NCI-H2196 treated with DMSO at 0.1 percent for 48 hours (cell line): ENCODE results near the gene CHRNA10.
A peak's percentile ranks its signal among the peaks of the same experiment; 100 is the strongest.
"Not testable (repeated sequence)": the region's sequence is repeated elsewhere in the genome, so short reads cannot be mapped to it uniquely, and the experiment has no call there.

Experiments
- DNase-seq: peaks from one replicate; lab custom pipeline; 2025; ENCODE audit not compliant: unreplicated experiment; lab: John Stamatoyannopoulos, UW

The CHRNA10 gene

DNA sequence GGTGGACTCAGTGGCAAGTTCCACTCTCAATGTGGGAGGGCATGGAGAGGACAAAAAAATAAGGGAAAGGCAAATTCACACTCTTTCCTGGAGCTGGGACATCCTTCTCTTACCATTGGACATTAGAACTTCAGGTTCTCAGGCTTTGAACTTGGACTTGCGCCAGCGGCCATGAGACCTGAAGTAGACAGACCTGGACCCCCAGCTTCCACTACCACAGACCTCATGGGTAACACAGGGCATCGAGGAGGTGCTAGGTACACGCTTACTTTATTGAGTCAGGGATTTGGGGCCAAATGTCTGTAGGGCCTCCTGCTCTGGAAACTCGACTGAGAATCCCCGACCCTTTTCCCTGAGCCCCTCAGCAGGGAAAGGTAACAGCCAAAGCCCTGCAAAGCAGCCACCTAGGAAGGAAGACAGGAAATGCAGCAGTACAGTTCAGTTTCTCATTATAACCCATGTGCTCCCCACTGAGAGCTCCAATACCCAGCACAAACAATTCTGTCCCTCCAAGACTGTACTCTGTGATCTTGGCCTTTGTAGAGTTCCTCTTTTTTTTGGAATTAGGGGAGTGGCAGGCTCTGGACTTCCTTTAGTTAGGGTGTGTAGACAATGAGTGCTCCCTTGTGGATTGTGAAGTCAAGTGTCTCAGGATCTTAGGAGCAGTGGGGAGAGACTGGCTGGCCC is 5.7 kb downstream of the CHRNA10 start:
- no peak for DNase-seq

DNA sequence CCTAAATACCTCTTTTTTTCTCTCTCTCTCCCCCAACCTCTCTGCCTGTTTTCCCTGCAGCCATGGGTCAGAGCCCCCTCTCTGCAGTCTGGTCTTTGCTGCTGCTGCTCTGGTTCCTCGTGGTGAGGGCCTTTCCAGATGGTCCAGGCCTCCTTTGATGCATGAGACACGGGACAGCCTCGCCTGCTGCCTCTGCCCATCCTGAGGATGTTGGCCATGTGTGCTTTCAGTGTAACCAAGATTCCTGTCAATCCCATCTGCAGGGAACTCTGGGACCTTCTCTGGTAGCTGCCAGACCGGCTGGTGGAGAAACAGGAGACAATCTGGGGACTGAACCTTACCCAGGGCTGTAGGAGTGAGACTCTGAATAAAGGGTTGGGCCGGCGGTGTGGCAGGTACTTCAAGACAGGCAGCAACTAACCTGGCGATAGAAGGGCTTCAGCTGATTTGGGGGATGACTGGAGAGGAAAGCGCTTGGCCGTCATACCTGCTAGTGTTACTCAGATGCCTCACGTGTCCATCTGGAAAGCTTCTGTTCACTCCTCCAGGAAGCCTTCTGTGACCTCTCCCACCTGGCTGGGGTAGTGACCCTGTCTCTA is 7.1 kb downstream of the CHRNA10 start:
- no peak for DNase-seq

DNA sequence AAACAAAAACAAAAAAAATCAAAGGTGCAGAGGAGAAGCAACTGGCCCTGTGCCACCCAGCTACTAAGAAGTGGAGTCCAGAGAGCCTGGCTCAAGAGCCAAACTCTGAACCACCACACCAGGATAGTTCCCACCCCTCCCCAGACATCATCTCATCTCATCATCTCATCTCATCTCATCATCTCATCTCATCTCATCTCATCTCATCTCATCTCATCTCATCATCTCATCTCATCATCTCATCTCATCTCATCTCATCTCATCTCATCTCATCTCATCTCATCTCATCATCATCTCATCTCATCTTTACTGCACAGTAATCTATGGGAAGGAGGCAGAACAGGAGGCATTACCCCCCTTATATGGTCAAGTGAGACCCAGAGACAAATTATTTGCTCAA is 8.3 kb downstream of the CHRNA10 start:
- DNase-seq, result no peak

DNA sequence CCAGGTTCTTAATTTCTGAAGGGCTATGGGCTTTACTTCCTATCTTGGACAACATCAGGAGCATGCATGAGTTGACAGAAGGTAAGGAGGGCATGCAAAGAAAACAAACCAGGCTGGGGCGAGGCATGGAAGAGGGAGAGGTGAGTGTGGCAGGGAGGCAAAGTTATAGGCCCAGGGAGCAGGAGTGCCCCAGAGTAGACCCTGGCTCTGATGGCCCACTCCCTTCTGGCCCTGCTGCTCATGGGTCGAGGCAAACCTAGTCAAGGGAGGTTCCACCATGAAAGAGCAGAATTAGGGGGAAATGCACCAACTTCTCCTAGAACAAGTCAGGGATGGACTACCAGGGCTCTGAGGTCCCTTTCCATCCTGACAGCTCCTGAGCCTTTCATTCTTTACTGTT is 10.2 kb downstream of the CHRNA10 start:
- no peak for DNase-seq

DNA sequence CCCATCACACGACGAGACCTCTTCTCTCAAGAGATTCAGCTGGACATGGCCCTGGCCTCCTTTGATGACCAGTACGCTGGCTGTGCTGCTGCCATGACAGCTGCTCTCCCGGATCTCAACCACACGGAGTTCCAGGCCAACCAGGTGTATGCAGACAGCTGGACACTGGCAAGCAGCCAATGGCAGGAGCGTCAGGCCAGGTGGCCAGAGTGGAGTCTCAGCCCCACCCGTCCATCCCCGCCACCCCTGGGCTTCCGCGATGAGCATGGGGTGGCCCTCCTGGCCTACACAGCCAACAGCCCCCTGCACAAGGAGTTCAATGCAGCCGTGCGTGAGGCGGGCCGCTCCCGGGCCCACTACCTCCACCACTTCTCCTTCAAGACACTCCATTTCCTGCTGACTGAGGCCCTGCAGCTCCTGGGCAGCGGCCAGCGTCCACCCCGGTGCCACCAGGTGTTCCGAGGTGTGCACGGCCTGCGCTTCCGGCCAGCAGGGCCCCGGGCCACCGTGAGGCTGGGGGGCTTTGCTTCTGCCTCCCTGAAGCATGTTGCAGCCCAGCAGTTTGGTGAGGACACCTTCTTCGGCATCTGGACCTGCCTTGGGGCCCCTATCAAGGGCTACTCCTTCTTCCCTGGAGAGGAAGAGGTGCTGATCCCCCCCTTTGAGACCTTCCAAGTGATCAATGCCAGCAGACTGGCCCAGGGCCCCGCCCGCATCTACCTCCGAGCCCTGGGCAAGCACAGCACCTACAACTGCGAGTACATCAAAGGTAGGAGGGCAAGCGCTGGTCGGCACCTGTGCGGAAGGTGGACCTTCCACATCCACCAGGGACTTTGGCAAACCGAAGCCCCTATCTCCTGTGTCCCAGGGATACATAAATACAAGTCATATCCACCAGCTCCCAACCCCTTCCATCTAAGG is 11.3 kb downstream of the CHRNA10 start:
- peak; percentile 35 for DNase-seq

DNA sequence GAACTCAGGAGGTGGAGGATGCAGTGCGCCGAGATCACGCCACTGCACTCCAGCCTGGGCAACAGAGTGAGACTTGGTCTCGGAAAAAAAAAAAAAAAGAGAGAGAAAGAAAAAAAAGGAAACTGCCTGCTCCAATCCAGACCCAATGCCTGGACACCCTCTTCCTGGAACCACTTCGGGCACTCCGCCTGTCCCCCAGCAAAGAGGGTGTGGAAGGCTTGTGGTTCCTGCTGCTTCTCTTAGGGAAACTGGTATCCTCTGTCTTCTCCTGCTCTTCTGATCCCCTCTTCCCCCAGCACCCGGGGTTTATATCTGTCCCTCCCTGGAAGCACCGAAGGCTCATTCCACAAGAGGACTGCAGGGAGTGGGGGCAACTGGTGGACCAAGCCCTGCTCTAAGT is 12.9 kb downstream of the CHRNA10 start:
- DNase-seq, result no peak

DNA sequence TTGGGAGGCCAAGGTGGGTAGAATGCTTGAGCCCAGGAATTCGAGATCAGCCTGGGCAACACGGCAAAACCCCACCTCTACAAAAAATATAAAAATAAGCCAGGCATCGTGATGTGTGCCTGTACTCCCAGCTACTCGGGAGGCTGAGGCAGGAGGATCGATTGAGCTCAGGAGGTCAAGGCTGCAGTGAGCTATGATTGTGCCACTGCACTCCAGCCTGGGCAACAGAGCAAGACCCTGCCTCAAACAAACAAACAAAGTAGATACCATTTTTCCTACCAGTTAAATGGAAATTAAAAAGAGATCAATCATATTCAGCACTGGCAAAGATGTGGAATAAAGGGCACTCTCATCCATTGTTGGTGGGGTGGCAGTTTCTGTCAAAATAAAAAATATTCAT is 13.9 kb downstream of the CHRNA10 start:
- not testable (repeated sequence) for DNase-seq

DNA sequence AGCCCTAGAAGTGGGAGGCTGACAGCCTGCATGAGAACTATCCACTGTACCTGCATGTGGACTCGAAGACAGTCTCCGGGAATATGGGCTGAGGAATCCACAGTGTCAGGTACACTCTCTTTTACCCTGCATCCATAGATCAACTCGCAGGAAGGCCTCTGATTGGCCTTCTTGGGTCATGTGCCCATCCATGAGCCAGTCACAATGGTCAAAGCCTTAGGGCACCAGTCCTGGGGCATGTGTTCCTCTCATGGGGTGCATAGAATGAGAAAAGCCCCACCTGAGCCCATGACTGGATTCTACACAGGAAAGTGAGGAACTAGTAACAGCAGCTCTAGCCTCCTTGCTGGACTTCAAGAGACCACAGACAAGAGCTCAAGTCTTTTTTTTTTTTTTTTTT is 15.6 kb downstream of the CHRNA10 start:
- DNase-seq, result no peak

DNA sequence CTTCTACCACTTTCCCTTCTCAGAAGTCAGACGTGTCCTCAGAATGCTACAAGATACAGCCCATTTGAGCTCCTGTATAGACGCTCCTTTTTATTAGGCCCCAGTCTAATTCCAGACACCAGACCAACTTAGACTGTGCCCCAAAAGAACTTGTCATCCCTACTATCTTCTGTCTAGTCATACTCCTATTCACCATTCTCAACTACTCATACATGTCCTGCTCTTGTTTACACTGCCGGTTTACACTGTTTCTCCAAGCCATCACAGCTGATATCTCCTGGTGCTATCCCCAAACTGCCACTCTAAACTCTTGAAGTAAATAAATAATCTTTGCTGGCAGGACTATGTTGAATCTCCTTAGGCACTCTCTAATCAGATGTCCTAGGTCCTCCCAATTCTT is 18.7 kb downstream of the CHRNA10 start:
- not testable (repeated sequence) for DNase-seq

DNA sequence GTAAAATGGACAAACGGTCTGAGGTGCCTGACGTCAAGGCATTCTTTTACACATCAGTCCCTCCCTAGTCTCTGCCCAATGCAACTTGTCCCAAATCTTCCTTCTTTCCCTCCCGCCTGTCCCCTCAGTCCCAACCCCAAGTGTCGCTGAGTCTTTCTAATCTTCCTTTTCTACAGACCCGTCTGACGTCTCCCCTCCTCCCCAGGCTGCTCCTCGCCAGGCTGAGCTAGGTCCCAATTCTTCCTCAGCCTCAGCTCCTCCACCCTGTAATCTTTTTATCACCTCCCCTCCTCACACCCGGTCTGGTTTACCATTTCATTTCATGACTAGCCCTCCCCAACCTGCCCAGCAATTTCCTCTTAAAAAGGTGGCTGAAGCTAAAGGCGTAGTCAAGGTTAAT is 21.8 kb downstream of the CHRNA10 start:
- not testable (repeated sequence) for DNase-seq

DNA sequence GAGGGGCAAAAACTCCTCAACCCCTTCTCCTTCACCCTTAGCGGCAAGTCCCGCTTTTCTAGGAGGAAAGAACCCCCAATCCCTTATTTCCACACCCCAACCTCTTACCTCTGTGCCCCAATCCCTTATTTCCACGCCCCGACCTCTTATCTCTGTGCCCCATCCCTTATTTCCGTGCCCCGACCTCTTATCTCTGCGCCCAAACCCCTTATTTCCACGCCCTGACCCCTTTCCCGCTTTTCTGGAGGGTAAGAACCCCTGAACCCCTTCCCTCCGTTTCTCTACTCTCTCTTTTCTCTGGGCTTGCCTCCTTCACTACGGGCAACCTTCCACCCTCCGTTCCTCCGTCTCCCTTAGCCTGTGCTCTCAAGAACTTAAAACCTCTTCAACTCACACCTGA is 22.3 kb downstream of the CHRNA10 start:
- DNase-seq, result not testable (repeated sequence)

DNA sequence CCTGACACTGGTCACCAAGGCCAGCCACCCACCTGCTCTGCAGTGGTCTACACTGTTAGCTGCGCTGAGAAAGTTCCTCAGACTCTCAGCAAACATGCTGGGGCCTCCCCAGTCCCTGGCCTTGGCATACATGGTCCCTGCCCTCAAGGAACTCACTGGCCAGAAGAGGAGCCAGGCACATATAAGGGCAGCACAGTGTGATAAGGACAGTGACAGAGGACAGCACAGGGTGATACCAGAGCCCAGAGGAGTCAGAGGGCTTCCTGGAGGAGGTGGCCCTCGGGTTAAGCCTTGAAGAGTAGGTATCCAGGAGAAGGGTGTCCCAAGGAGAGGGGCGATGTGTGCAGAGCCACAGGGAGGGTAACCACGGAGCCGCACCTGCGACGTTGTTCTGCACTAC is 25.6 kb downstream of the CHRNA10 start:
- DNase-seq, result no peak

DNA sequence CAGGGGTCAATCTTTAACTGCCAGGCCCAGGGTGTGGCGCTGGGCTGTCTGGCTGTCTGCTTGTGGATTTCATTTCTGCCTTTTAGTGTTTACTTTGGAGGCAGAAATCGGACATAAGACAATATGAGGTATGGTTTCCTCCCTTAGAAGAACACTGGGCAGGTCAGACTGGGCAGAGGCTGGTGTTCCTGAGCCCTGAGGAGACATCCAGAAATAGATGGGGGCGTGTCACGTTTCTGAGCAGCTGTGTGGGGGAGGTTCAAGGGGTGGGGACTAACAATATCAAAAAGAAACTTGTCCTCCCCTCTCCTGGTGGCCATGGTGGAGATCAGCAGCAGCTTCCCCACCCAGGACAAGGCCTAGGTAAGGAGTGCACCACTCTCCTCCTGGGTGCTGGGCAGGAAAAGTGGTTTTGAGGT is 26.4 kb downstream of the CHRNA10 start, which contains the start of gene ART1:
Gene ART1 (plus strand): TSS at position 312 of the 419 bp plus-strand sequence. CDS start 14,086 bp downstream, outside the sequence.
- DNase-seq, result no peak

DNA sequence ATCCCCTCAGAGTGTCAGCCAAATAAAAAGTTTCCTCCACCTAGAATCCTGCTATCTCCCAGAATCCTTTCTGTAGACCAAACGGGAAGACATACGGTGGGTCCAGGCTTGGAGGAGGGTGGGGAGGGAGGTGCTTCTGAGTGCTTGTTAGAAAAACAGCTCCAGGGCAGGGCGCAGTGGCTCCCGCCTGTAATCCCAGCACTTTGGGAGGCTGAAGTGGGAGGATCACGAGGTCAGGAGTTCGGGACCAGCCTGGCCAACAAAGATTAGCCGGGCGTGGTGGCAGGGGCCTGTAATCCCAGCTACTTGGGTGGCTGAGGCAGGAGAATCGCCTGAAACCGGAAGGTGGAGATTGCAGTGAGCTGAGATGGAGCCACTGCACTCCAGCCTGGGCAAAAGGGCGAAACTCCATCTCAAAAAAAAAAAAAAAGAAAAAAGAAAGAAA is 28.1 kb downstream of the CHRNA10 start:
- not testable (repeated sequence) for DNase-seq

DNA sequence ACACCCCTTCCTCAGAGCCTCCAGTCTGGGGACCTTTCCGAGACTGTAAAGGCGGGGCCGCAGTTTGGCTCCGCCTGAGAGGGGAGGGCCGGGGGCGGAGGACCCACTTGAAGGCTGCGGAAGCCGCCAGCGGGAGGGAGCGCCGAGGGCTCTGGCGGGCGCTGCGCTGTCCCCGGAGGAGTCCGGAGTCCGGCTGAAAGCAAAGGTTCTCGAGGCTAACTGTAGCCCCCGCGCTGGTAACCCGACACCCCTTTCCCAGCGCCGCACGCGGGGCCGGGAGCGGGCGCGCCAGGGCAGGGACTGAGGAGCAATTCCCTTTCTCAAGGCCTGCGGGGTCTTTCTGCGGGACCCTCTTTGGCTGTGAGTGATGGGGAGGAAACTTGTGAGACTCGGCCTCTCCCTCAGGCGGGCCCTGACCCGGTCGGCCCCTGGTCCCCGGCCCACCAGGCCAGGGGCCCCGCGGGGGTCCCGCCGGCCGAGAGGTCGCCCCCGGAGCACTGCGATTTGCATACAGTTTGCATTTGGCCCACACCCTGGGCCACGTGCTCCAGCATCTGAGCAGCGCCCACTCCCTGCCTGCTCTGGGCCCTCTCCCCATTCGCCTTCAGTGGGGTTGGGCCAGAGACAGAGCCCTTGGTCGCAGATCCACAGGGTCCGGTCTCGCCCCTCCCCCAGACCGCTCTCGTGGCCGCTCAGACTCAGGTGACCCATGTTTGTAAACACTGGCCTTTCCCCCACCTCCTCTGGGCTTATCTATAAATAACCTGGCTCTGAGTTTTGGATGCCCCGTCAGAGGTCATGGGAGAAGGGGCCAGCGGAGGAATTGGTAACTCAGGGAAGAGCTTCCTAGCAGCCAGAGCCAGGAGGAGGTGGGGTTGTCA is 28.9 kb downstream of the CHRNA10 start:
- peak; percentile 62 for DNase-seq

DNA sequence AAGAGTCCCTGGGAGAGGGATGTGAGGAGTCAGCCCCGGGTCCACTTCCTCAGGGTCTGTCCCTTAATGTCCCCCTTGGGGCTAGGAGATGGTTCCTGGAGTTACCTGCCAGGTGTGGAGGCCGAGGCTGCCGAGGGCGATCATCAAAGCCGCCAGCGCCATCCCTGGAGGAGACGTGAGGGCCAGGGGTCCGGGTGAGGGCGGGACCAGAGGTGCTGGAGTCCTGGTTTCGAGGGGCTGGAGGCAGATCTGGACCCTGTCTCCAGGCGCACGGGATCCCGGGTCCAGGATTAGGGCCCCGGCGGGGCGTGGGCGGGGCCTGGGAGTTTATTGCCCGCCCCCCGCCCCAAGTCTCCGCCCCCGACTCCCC is 29.5 kb downstream of the CHRNA10 start, which contains the start of gene ART5:
Gene ART5 (minus strand): TSS at position 292 of the 370 bp plus-strand sequence. CDS start 130 bp downstream, at position 162.
- DNase-seq, result no peak

DNA sequence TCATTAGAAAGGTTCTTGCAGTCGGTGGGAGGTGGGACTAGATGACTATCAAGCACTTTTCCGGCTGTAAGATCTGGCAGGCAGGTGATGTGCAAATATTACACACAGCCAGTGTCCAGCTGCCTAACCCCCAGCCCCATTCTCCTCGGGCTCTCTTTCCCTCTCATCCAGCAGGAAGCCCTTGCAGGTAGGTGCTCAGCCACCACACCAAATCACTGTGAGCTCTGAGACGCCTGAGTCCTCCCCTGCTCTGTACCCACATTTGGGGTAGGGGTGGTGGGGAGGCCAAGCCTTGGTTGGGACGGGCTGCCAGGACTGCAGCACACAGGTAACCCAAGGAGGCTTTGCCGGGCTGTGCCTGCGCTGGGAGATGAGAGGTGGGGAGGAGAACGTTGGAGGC is 30.0 kb downstream of the CHRNA10 start:
- DNase-seq, result no peak

DNA sequence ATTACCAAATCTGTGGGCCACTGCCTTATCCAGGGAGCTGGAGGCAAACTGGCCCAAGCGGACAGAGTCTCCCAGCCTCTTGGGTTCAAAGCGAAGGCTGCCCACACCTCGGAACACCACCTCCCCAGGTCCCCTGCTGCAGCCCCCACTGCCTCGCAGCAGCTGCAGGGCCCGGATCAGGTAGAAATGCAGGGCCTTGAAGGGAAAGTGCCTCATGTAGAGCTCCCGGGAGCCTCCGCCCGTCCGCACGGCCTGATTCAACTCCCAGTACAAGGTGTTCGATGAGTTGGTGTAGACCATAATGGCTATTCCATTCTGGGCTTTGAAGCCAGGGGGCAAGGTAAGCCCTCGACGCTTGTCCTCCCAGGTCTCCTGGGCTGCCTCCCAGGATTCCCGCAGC is 31.3 kb downstream of the CHRNA10 start:
- DNase-seq, result no peak

DNA sequence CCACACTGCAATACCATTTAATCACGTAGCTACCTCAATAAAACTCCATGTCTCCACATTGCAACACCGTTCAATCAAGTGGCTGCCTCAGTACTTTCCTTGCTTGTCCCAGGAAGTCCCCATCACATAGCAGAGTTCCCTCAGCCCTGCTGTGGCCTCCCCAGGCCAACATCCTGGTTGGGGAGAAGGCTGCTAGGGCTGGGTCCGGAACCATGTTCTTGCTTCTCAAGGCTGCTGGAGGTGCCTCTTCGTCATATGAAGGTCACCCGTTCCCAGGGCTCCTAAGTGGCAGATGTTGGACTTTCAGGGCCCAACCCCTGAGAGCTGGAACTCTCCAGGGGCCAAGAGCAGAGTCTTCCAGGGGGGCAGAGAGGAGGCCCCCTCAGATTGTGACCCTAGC is 32.7 kb downstream of the CHRNA10 start:
- DNase-seq, result no peak

DNA sequence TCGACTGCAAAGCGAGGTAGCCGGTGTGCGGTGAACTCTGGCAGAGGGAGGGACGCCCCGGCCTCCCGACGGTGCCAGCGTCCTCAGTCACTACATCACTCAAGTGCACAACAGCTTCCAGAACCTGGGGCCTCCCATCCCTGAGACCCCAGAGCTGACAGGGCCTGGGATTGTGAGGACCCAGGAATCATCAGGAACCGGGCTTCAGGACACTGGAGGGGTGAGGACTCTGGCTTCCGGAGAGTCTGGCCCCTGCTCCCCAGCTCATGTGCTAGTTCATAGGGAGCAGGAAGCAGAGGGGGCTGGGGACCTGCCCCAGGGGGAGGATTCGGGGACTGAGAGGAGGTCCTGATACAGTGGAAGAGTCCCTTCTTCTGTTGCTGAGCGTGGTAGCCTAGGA is 34.0 kb downstream of the CHRNA10 start:
- DNase-seq, result no peak
